Small intestine (tissue), 7 donors: ENCODE results near the gene MAJIN. TPM values are rescaled to one million over a fixed set of nuclear protein-coding genes. Genes with fewer than 3 reads are reported as not detected.

ENCODE experiments used
- DNase-seq, 2 donors: peaks; one replicate each; pipeline versions ENCODE4 v3.0.0 to v3.0.0-alpha.2; 2013
- FAIRE-seq: peaks from 2 replicates; lab custom pipeline; 2012; peaks lifted over from hg19 to GRCh38; lab: Jason Lieb, UNC
- H3K27ac ChIP-seq, 3 donors: one replicate each; pipeline ENCODE4 v1.5.1; 2013; ENCODE audit warnings: low read length in 2 of 3, mild to moderate bottlenecking in 2 of 3, control low read depth in 1 of 3, inconsistent platforms in 1 of 3, low read depth in 1 of 3, moderate library complexity in 1 of 3
- H3K27me3 ChIP-seq, 3 donors: one replicate each; pipeline ENCODE4 v1.6.1; 2013; ENCODE audit warnings: low read length in 3 of 3, inconsistent platforms in 1 of 3; ENCODE audit not compliant: control insufficient read depth in 3 of 3, insufficient read depth in 3 of 3
- H3K36me3 ChIP-seq, 3 donors: one replicate each; pipeline ENCODE4 v1.6.1; 2013; ENCODE audit warnings: low read length in 3 of 3, inconsistent platforms in 1 of 3, low read depth in 1 of 3, mild to moderate bottlenecking in 1 of 3, moderate library complexity in 1 of 3; ENCODE audit not compliant: control insufficient read depth in 3 of 3, insufficient read depth in 2 of 3
- H3K4me1 ChIP-seq, 3 donors: one replicate each; pipeline ENCODE4 v1.6.1; 2013; ENCODE audit warnings: low read length in 2 of 3, inconsistent platforms in 1 of 3, low read depth in 1 of 3, mild to moderate bottlenecking in 1 of 3, moderate library complexity in 1 of 3; ENCODE audit not compliant: control insufficient read depth in 3 of 3, insufficient read depth in 2 of 3
- H3K4me3 ChIP-seq, 3 donors: one replicate each; pipeline ENCODE4 v1.5.1; 2013; ENCODE audit warnings: low read length in 3 of 3, control low read depth in 1 of 3, inconsistent platforms in 1 of 3, low read depth in 1 of 3, mild to moderate bottlenecking in 1 of 3, moderate library complexity in 1 of 3
- H3K9me3 ChIP-seq, 2 donors: one replicate each; pipeline ENCODE4 v1.6.1; 2013; ENCODE audit warnings: low read depth in 1 of 2, low read length in 1 of 2; ENCODE audit not compliant: control insufficient read depth in 2 of 2, insufficient read depth in 1 of 2
- WGBS, 3 donors: extraction: QIAGEN DNeasy Blood & Tissue Kit; methylation state at CpG; one replicate each; pipeline ENCODE4 v1.1.7; 2013; 5-methylcytosine and 5-hydroxymethylcytosine counted together
- polyA plus RNA-seq, 4 donors: library from polyadenylated mRNA; stranded (reverse) in 3 of 4; unstranded in 1 of 4; fragments of 200-250 nt in 3 of 4; fragments of 120-200 nt in 1 of 4; gene quantifications; one replicate each; pipeline versions ENCODE4 v1.2.1 to v1.2.3, GENCODE V29; 2013
- donor health status: healthy with polysubstance abuse.
- donor health status: control.
- donor health status: control.
- donor health status: Bipolar disorder and iron deficiency.
- donor health status: healthy.

MAJIN gene
- polyA plus RNA-seq, 4 donors = 0.25 TPM; not detected in 3

GRCh38 chr11:64911689-64912088, 60.2 kb downstream of the MAJIN start:
- DNase-seq (no peak), FAIRE-seq (no peak)
- Histone ChIP-seq H3K27ac (no peak overlapping the region), H3K9me3 (no peaks in the 10 kb centered on the region), H3K27me3 (no peaks in the 10 kb centered on the region), H3K4me3 (no peak overlapping the region), H3K36me3 (peaks cover 17 to 81% (median 34%) of the 10 kb centered on the region in 3 donors), H3K4me1 (peaks cover 0 to 15% (median 0%) of the 10 kb centered on the region in 3 donors)
- WGBS, 3 donors = 87 to 97% (median 94%) methylated on average over 9 of the region's 9 CpGs

- FAIRE-seq (no peak), DNase-seq (no peak)
- Histone ChIP-seq H3K36me3 (peaks cover 22 to 87% (median 34%) of the 10 kb centered on the region in 3 donors), H3K4me1 (peaks cover 0 to 11% (median 0%) of the 10 kb centered on the region in 3 donors), H3K27me3 (no peaks in the 10 kb centered on the region), H3K4me3 (no peak overlapping the region), H3K27ac (no peak overlapping the region), H3K9me3 (no peaks in the 10 kb centered on the region)
- WGBS, 3 donors = 87 to 95% (median 92%) methylated on average over 7 of the region's 7 CpGs
These were observed 60.8 kb downstream of the MAJIN start for GRCh38 chr11:64911142-64911541.

- FAIRE-seq = no peak
- H3K9me3 ChIP-seq = no peaks in the 10 kb centered on the region
- H3K27me3 ChIP-seq = no peaks in the 10 kb centered on the region
- no peak for DNase-seq
- no peak overlapping the region for H3K27ac ChIP-seq
- H3K4me1 ChIP-seq = peaks cover 0 to 5% (median 0%) of the 10 kb centered on the region in 3 donors
- no peak overlapping the region for H3K4me3 ChIP-seq
- WGBS, 3 donors = 94 to 96% (median 95%) methylated on average over 23 to 27 of the region's 27 CpGs
- H3K36me3 ChIP-seq = peaks cover 26 to 92% (median 36%) of the 10 kb centered on the region in 3 donors
These were observed 61.3 kb downstream of the MAJIN start for GRCh38 chr11:64910451-64911093.

- Histone ChIP-seq H3K27me3 (no peaks in the 10 kb centered on the region), H3K4me3 (no peak overlapping the region), H3K4me1 (no peaks in the 10 kb centered on the region), H3K27ac (no peak overlapping the region), H3K36me3 (peaks cover 30 to 95% (median 38%) of the 10 kb centered on the region in 3 donors), H3K9me3 (no peaks in the 10 kb centered on the region)
- FAIRE-seq (no peak), DNase-seq (no peak)
- WGBS, 3 donors = 91 to 94% (median 92%) methylated on average over 35 to 39 of the region's 39 CpGs
These were observed 62.1 kb downstream of the MAJIN start for GRCh38 chr11:64909653-64910343.

- FAIRE-seq (no peak), DNase-seq (no peak)
- H3K9me3 ChIP-seq = no peaks in the 10 kb centered on the region
- H3K4me3 ChIP-seq = no peak overlapping the region
- no peaks in the 10 kb centered on the region for H3K4me1 ChIP-seq
- WGBS, 3 donors = 90 to 91% (median 91%) methylated on average over 10 to 11 of the region's 11 CpGs
- H3K27me3 ChIP-seq = no peaks in the 10 kb centered on the region
- H3K27ac ChIP-seq = no peak overlapping the region
- peaks cover 27 to 89% (median 38%) of the 10 kb centered on the region in 3 donors for H3K36me3 ChIP-seq
These were observed 63.1 kb downstream of the MAJIN start for GRCh38 chr11:64908766-64909165.

GRCh38 chr11:64906314-64906635, 65.6 kb downstream of the MAJIN start:
- no peaks in the 10 kb centered on the region for H3K9me3 ChIP-seq
- WGBS, 3 donors = 97 to 99% (median 98%) methylated on average over 13 of the region's 13 CpGs
- H3K36me3 ChIP-seq = peaks cover 39 to 88% (median 42%) of the 10 kb centered on the region in 3 donors
- no peak overlapping the region for H3K27ac ChIP-seq
- no peaks in the 10 kb centered on the region for H3K27me3 ChIP-seq
- no peak for DNase-seq
- FAIRE-seq = no peak
- no peak overlapping the region for H3K4me3 ChIP-seq
- H3K4me1 ChIP-seq = no peaks in the 10 kb centered on the region

GRCh38 chr11:64905516-64906313, 66.2 kb downstream of the MAJIN start:
- DNase-seq = no peak
- no peaks in the 10 kb centered on the region for H3K27me3 ChIP-seq
- WGBS, 3 donors = 93 to 95% (median 95%) methylated on average over 23 to 25 of the region's 25 CpGs

GRCh38 chr11:64903291-64903833, 68.5 kb downstream of the MAJIN start:
- DNase-seq (no peak), FAIRE-seq (no peak)
- 87 to 93% (median 90%) methylated on average over 23 of the region's 23 CpGs for WGBS, 3 donors
- Histone ChIP-seq H3K9me3 (no peaks in the 10 kb centered on the region), H3K4me3 (no peak overlapping the region), H3K36me3 (peaks cover 30 to 88% (median 45%) of the 10 kb centered on the region in 3 donors), H3K27me3 (no peaks in the 10 kb centered on the region), H3K27ac (no peak overlapping the region), H3K4me1 (no peaks in the 10 kb centered on the region)

More at GRCh38 chr11:64905516-64906313, 66.2 kb downstream of the MAJIN start:
- no peaks in the 10 kb centered on the region for H3K4me1 ChIP-seq
- H3K9me3 ChIP-seq = no peaks in the 10 kb centered on the region
- H3K27ac ChIP-seq = no peak overlapping the region
- peaks cover 39 to 88% (median 45%) of the 10 kb centered on the region in 3 donors for H3K36me3 ChIP-seq
- no peak for FAIRE-seq
- no peak overlapping the region for H3K4me3 ChIP-seq
